Measurements from ENCODE around the gene IMP4. TPM values are rescaled to one million over a fixed set of nuclear protein-coding genes. Genes with fewer than 3 reads are reported as not detected.

IMP4 gene
- total RNA-seq, 2 donors from 2014 or later: 67.4 to 166 TPM

- no peak for ATAC-seq (ENCODE audit: insufficient number of reproducible peaks, low FRiP score, low read depth)
- Histone ChIP-seq H3K9me3 (no peaks in the 10 kb centered on the region), H3K36me3 (no peaks in the 10 kb centered on the region), H3K27ac (no peak overlapping the region), H3K4me1 (ENCODE audit: control insufficient read depth in 1 of 2, low read depth in 2 of 2) (no peaks in the 10 kb centered on the region), H3K27me3 (replicated peaks; ENCODE audit: insufficient read depth) (no peaks in the 10 kb centered on the region), H3K4me3 (no peak overlapping the region)
- no peak for TF ChIP-seq CTCF (IDR thresholded peaks at IDR 0.05)
- no peak for DNase-seq (ENCODE audit: low spot score)
Observed at GRCh38 chr2:130304726-130305125, 38.0 kb upstream of the IMP4 start.

GRCh38 chr2:130307850-130308249 is 34.8 kb upstream of the IMP4 start:
- no peak overlapping the region for H3K27ac ChIP-seq
- no peak for TF ChIP-seq CTCF (IDR thresholded peaks at IDR 0.05)
- no peaks in the 10 kb centered on the region for H3K27me3 ChIP-seq (replicated peaks; ENCODE audit: insufficient read depth)
- ATAC-seq (ENCODE audit: insufficient number of reproducible peaks, low FRiP score, low read depth) (no peak), DNase-seq (ENCODE audit: low spot score) (no peak)
- H3K36me3 ChIP-seq: no peaks in the 10 kb centered on the region
- H3K4me3 ChIP-seq: no peak overlapping the region
- H3K9me3 ChIP-seq: no peaks in the 10 kb centered on the region
- H3K4me1 ChIP-seq (ENCODE audit: control insufficient read depth in 1 of 2, low read depth in 2 of 2): no peaks in the 10 kb centered on the region

- Histone ChIP-seq H3K27ac (no peak overlapping the region), H3K9me3 (no peaks in the 10 kb centered on the region), H3K4me1 (ENCODE audit: control insufficient read depth in 1 of 2, low read depth in 2 of 2) (no peaks in the 10 kb centered on the region), H3K4me3 (no peak overlapping the region), H3K36me3 (no peaks in the 10 kb centered on the region), H3K27me3 (replicated peaks; ENCODE audit: insufficient read depth) (no peaks in the 10 kb centered on the region)
- TF ChIP-seq CTCF (IDR thresholded peaks at IDR 0.05): no peak
- no peak for DNase-seq (ENCODE audit: low spot score)
- ATAC-seq (ENCODE audit: insufficient number of reproducible peaks, low FRiP score, low read depth): no peak
Observed at GRCh38 chr2:130310881-130311280, 31.8 kb upstream of the IMP4 start.

GRCh38 chr2:130313812-130314334 is 28.8 kb upstream of the IMP4 start:
- DNase-seq (ENCODE audit: low spot score) (no peak), ATAC-seq (ENCODE audit: insufficient number of reproducible peaks, low FRiP score, low read depth) (no peak)
- Histone ChIP-seq H3K4me1 (ENCODE audit: control insufficient read depth in 1 of 2, low read depth in 2 of 2) (no peaks in the 10 kb centered on the region), H3K27me3 (replicated peaks; ENCODE audit: insufficient read depth) (no peaks in the 10 kb centered on the region), H3K36me3 (no peaks in the 10 kb centered on the region), H3K4me3 (no peak overlapping the region), H3K27ac (no peak overlapping the region), H3K9me3 (no peaks in the 10 kb centered on the region)
- TF ChIP-seq CTCF (IDR thresholded peaks at IDR 0.05): no peak

GRCh38 chr2:130314377-130314776 is 28.3 kb upstream of the IMP4 start:
- no peaks in the 10 kb centered on the region for H3K9me3 ChIP-seq
- no peak for ATAC-seq (ENCODE audit: insufficient number of reproducible peaks, low FRiP score, low read depth)
- H3K36me3 ChIP-seq: no peaks in the 10 kb centered on the region
- no peaks in the 10 kb centered on the region for H3K27me3 ChIP-seq (replicated peaks; ENCODE audit: insufficient read depth)
- no peaks in the 10 kb centered on the region for H3K4me1 ChIP-seq (ENCODE audit: control insufficient read depth in 1 of 2, low read depth in 2 of 2)
- DNase-seq (ENCODE audit: low spot score): no peak
- no peak overlapping the region for H3K27ac ChIP-seq
- no peak overlapping the region for H3K4me3 ChIP-seq
- TF ChIP-seq CTCF (IDR thresholded peaks at IDR 0.05): no peak

All from thoracic aorta (tissue), 2 donors.